ENCODE results near the gene PLXND1.
"Not testable (repeated sequence)": the region's sequence is repeated elsewhere in the genome, so short reads cannot be mapped to it uniquely, and the experiment has no call there.

The PLXND1 gene

GRCh38 chr3:129521611-129522010 is 84.9 kb downstream of the PLXND1 start:
- H3K9me3 ChIP-seq (ENCODE audit: low read depth, low read length), result no peaks in the 10 kb centered on the region
- H3K27ac ChIP-seq, result no peak overlapping the region
- TF ChIP-seq FOXP2 (optimal IDR thresholded peaks at IDR 0.05; ENCODE audit: control extremely low read depth, extremely low read length, insufficient read depth) (no peak), EZH2 (IDR thresholded peaks at IDR 0.05) (no peak), POLR2AphosphoS5 (IDR thresholded peaks at IDR 0.05; ENCODE audit: borderline replicate concordance, low read depth, low read length) (no peak)
- no peaks in the 10 kb centered on the region for H3K36me3 ChIP-seq (ENCODE audit: insufficient read depth, low read length)
- no peak overlapping the region for H3K4me3 ChIP-seq
- DNase-seq (ENCODE audit: low read depth, low spot score), result no peak
- H3K9ac ChIP-seq (ENCODE audit: insufficient read length), result no peak overlapping the region

GRCh38 chr3:129520960-129521359 is 85.5 kb downstream of the PLXND1 start:
- DNase-seq (ENCODE audit: low read depth, low spot score), result no peak
- Histone ChIP-seq H3K27ac (no peak overlapping the region), H3K36me3 (ENCODE audit: insufficient read depth, low read length) (no peaks in the 10 kb centered on the region), H3K4me3 (no peak overlapping the region), H3K9me3 (ENCODE audit: low read depth, low read length) (no peaks in the 10 kb centered on the region), H3K9ac (ENCODE audit: insufficient read length) (no peak overlapping the region)
- TF ChIP-seq EZH2 (IDR thresholded peaks at IDR 0.05), result no peak
- TF ChIP-seq FOXP2 (optimal IDR thresholded peaks at IDR 0.05; ENCODE audit: control extremely low read depth, extremely low read length, insufficient read depth), result no peak
- TF ChIP-seq POLR2AphosphoS5 (IDR thresholded peaks at IDR 0.05; ENCODE audit: borderline replicate concordance, low read depth, low read length), result no peak

- no peak for TF ChIP-seq EZH2 (IDR thresholded peaks at IDR 0.05)
- TF ChIP-seq FOXP2 (optimal IDR thresholded peaks at IDR 0.05; ENCODE audit: control extremely low read depth, extremely low read length, insufficient read depth), result no peak
- no peak for TF ChIP-seq POLR2AphosphoS5 (IDR thresholded peaks at IDR 0.05; ENCODE audit: borderline replicate concordance, low read depth, low read length)
- H3K27ac ChIP-seq, result no peak overlapping the region
- no peak for DNase-seq (ENCODE audit: low read depth, low spot score)
Observed at GRCh38 chr3:129519896-129520715, 86.4 kb downstream of the PLXND1 start.

GRCh38 chr3:129519449-129519848 is 87.0 kb downstream of the PLXND1 start:
- DNase-seq (ENCODE audit: low read depth, low spot score), result no peak
- TF ChIP-seq POLR2AphosphoS5 (IDR thresholded peaks at IDR 0.05; ENCODE audit: borderline replicate concordance, low read depth, low read length) (no peak), EZH2 (IDR thresholded peaks at IDR 0.05) (no peak), FOXP2 (optimal IDR thresholded peaks at IDR 0.05; ENCODE audit: control extremely low read depth, extremely low read length, insufficient read depth) (no peak)
- no peak overlapping the region for H3K9ac ChIP-seq (ENCODE audit: insufficient read length)
- no peak overlapping the region for H3K27ac ChIP-seq
- H3K36me3 ChIP-seq (ENCODE audit: insufficient read depth, low read length), result no peaks in the 10 kb centered on the region
- H3K4me3 ChIP-seq, result no peak overlapping the region
- H3K9me3 ChIP-seq (ENCODE audit: low read depth, low read length), result no peaks in the 10 kb centered on the region

More at GRCh38 chr3:129519896-129520715, 86.4 kb downstream of the PLXND1 start:
- Histone ChIP-seq H3K9me3 (ENCODE audit: low read depth, low read length) (no peaks in the 10 kb centered on the region), H3K36me3 (ENCODE audit: insufficient read depth, low read length) (no peaks in the 10 kb centered on the region), H3K4me3 (no peak overlapping the region), H3K9ac (ENCODE audit: insufficient read length) (no peak overlapping the region)

- Histone ChIP-seq H3K27ac (no peak overlapping the region), H3K4me3 (no peak overlapping the region), H3K9ac (ENCODE audit: insufficient read length) (no peak overlapping the region), H3K9me3 (ENCODE audit: low read depth, low read length) (no peaks in the 10 kb centered on the region), H3K36me3 (ENCODE audit: insufficient read depth, low read length) (no peaks in the 10 kb centered on the region)
- no peak for TF ChIP-seq POLR2AphosphoS5 (IDR thresholded peaks at IDR 0.05; ENCODE audit: borderline replicate concordance, low read depth, low read length)
- no peak for TF ChIP-seq EZH2 (IDR thresholded peaks at IDR 0.05)
- no peak for TF ChIP-seq FOXP2 (optimal IDR thresholded peaks at IDR 0.05; ENCODE audit: control extremely low read depth, extremely low read length, insufficient read depth)
- no peak for DNase-seq (ENCODE audit: low read depth, low spot score)
Observed at GRCh38 chr3:129518581-129518980, 87.9 kb downstream of the PLXND1 start.

GRCh38 chr3:129518038-129518561 is 88.4 kb downstream of the PLXND1 start:
- TF ChIP-seq POLR2AphosphoS5 (IDR thresholded peaks at IDR 0.05; ENCODE audit: borderline replicate concordance, low read depth, low read length) (no peak), EZH2 (IDR thresholded peaks at IDR 0.05) (no peak), FOXP2 (optimal IDR thresholded peaks at IDR 0.05; ENCODE audit: control extremely low read depth, extremely low read length, insufficient read depth) (no peak)
- DNase-seq (ENCODE audit: low read depth, low spot score), result no peak
- no peak overlapping the region for H3K27ac ChIP-seq
- H3K9ac ChIP-seq (ENCODE audit: insufficient read length), result no peak overlapping the region
- no peak overlapping the region for H3K4me3 ChIP-seq
- no peaks in the 10 kb centered on the region for H3K9me3 ChIP-seq (ENCODE audit: low read depth, low read length)
- no peaks in the 10 kb centered on the region for H3K36me3 ChIP-seq (ENCODE audit: insufficient read depth, low read length)

GRCh38 chr3:129517516-129517915 is 89.0 kb downstream of the PLXND1 start:
- no peak for DNase-seq (ENCODE audit: low read depth, low spot score)
- no peak overlapping the region for H3K4me3 ChIP-seq
- no peaks in the 10 kb centered on the region for H3K9me3 ChIP-seq (ENCODE audit: low read depth, low read length)
- H3K9ac ChIP-seq (ENCODE audit: insufficient read length), result no peak overlapping the region
- H3K27ac ChIP-seq, result no peak overlapping the region
- H3K36me3 ChIP-seq (ENCODE audit: insufficient read depth, low read length), result no peaks in the 10 kb centered on the region
- no peak for TF ChIP-seq POLR2AphosphoS5 (IDR thresholded peaks at IDR 0.05; ENCODE audit: borderline replicate concordance, low read depth, low read length)
- no peak for TF ChIP-seq EZH2 (IDR thresholded peaks at IDR 0.05)
- no peak for TF ChIP-seq FOXP2 (optimal IDR thresholded peaks at IDR 0.05; ENCODE audit: control extremely low read depth, extremely low read length, insufficient read depth)

GRCh38 chr3:129515821-129516432 is 90.5 kb downstream of the PLXND1 start:
- H3K9me3 ChIP-seq (ENCODE audit: low read depth, low read length); DNase-seq (ENCODE audit: low read depth, low spot score); H3K9ac ChIP-seq (ENCODE audit: insufficient read length); H3K36me3 ChIP-seq (ENCODE audit: insufficient read depth, low read length); H3K4me3 ChIP-seq; H3K27ac ChIP-seq: not testable (repeated sequence)

- DNase-seq (ENCODE audit: low read depth, low spot score); H3K36me3 ChIP-seq (ENCODE audit: insufficient read depth, low read length); H3K27ac ChIP-seq; H3K4me3 ChIP-seq; H3K9ac ChIP-seq (ENCODE audit: insufficient read length); H3K9me3 ChIP-seq (ENCODE audit: low read depth, low read length): not testable (repeated sequence)
Observed at GRCh38 chr3:129515108-129515820, 91.2 kb downstream of the PLXND1 start.
